ENCODE measurements around the gene GNGT2.

The GNGT2 gene

GRCh38 chr17:49210158-49211029, at the start of gene GNGT2, which contains the start of gene ABI3:
GNGT2 (minus strand) TSS chr17:49210574; CDS start chr17:49207422, 3,152 bp downstream.
ABI3 (plus strand) TSS chr17:49210707; CDS start chr17:49210725, 18 bp downstream.
- no peak for DNase-seq (ENCODE audit: low read depth, low spot score)

GRCh38 chr17:49259663-49260010, 49.3 kb upstream of the GNGT2 start:
- DNase-seq (ENCODE audit: low read depth, low spot score): no peak

GRCh38 chr17:49258394-49258793, 48.0 kb upstream of the GNGT2 start:
- no peak for DNase-seq (ENCODE audit: low read depth, low spot score)

- no peak for DNase-seq (ENCODE audit: low read depth, low spot score)
Observed at GRCh38 chr17:49255125-49255524, 44.8 kb upstream of the GNGT2 start.

- no peak for DNase-seq (ENCODE audit: low read depth, low spot score)
Observed at GRCh38 chr17:49254066-49254465, 43.7 kb upstream of the GNGT2 start.

- no peak for DNase-seq (ENCODE audit: low read depth, low spot score)
Observed at GRCh38 chr17:49252148-49252695, 41.8 kb upstream of the GNGT2 start.

DNA sequence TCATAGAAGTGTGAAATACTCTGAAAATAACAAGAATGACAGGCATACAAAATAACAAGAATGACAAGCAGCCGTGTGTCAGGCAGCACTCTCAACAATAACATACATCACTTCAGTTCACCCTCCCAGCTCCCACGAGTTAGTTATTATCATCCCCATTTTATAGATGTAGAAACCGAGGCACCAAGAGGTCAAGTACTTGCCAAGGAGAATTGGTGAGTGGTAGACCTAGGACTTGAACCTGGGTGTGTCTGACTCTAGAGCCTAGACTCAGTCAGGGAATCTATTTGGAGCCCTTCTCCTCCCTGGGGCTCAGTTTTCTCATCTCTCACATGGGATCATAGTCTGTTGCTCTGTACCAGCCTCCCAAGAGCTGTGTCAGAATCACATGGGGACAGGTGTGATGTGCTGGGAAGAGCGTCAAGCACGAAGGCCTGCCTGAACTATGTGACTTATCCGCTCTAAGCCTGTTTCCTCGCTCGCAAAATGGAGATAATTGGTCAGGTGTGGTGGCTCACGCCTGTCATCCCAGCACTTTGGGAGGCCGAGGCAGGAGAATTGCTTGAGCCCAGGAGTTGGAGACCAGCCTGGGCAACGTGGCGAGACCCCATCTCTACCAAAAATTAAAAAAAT, 39.6 kb upstream of the GNGT2 start:
- no peak for DNase-seq (ENCODE audit: low read depth, low spot score)

DNA sequence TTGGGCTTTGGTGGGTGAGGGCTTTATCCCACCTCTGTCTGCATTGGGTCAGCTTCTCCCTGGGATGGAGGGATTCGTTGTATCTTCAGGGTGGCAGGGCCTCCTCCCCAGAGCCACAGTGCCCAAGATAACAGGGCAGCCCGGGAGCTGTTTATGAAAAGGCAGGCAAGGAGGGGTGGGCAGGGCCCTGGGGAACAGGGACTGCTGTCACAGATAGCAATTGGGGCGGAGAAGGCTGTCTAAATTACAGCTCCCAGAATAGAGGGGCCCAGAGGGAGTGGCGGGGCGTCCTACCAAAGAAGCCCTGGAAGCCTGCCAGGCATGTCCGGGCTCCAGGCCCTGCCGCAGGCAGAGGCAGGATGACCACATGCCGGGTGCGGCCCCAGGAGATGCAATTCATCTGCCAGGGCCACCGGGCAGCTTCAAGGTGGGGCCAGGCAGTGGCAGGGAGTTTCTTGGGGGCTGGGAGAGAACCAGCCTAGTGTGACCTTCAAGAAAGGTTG, 39.0 kb upstream of the GNGT2 start:
- DNase-seq (ENCODE audit: low read depth, low spot score): no peak

GRCh38 chr17:49247944-49248343, 37.6 kb upstream of the GNGT2 start:
- no peak for DNase-seq (ENCODE audit: low read depth, low spot score)

- no peak for DNase-seq (ENCODE audit: low read depth, low spot score)
Observed at GRCh38 chr17:49244839-49245238, 34.5 kb upstream of the GNGT2 start.

GRCh38 chr17:49242813-49243212, 32.4 kb upstream of the GNGT2 start:
- no peak for DNase-seq (ENCODE audit: low read depth, low spot score)

- DNase-seq (ENCODE audit: low read depth, low spot score): no peak
Observed at GRCh38 chr17:49241692-49242397, 31.5 kb upstream of the GNGT2 start.

DNA sequence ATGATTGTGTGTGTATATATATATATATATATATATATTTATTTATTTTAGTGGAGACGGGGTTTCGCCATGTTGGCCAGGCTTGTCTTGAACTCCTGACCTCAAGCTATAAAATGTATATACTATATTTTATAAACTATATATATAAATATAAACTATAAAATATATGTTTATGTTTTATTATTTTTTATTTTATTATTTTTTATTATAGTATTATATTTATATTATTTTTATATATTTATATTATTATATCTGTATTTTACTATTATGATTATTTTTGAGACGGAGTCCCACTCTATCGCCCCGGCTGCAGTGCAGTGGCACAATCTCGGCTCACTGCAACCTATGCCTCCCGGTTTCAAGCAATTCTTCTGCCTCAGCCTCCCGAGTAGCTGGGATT, 30.7 kb upstream of the GNGT2 start:
- DNase-seq (ENCODE audit: low read depth, low spot score): no peak

- DNase-seq (ENCODE audit: low read depth, low spot score): no peak
Observed at GRCh38 chr17:49240619-49241018, 30.2 kb upstream of the GNGT2 start.

DNA sequence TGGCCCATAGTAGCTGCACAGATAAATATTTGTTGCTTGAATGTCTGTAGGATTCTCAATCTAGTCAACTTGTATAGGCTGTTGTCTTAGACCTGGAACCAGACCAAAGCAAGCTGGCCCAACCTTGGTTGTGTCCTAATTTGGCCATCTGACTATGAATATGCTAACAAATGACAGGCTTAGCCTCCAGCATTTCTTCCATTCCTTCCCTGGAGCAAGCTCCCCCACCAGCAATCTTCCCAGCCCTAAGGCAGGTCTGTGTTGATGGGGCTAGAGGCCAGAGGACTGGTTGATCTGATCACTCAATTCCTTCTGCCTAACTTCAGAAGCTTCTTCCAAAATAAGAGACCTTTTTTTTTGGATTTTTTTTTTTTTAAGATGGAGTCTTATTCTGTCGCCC, 29.6 kb upstream of the GNGT2 start:
- no peak for DNase-seq (ENCODE audit: low read depth, low spot score)

GRCh38 chr17:49235896-49236295, 25.5 kb upstream of the GNGT2 start:
- no peak for DNase-seq (ENCODE audit: low read depth, low spot score)

- no peak for DNase-seq (ENCODE audit: low read depth, low spot score)
Observed at GRCh38 chr17:49234509-49235080, 24.2 kb upstream of the GNGT2 start.

DNA sequence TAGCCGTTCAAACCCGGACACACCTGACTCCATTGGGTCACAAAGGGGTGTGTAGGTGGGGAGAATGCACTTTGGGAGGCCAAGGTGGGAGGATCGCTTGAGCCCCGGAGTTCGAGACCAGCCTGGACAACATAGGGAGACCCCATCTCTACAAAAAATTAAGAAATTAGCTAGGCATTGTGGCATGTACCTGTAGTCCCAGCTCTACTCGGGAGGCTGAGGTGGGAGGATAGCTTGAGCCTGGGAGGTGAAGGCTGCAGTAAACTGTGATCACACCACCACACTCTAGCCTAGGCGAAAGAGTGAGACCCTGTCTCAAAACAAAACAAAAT, 21.2 kb upstream of the GNGT2 start:
- DNase-seq (ENCODE audit: low read depth, low spot score): no peak

DNA sequence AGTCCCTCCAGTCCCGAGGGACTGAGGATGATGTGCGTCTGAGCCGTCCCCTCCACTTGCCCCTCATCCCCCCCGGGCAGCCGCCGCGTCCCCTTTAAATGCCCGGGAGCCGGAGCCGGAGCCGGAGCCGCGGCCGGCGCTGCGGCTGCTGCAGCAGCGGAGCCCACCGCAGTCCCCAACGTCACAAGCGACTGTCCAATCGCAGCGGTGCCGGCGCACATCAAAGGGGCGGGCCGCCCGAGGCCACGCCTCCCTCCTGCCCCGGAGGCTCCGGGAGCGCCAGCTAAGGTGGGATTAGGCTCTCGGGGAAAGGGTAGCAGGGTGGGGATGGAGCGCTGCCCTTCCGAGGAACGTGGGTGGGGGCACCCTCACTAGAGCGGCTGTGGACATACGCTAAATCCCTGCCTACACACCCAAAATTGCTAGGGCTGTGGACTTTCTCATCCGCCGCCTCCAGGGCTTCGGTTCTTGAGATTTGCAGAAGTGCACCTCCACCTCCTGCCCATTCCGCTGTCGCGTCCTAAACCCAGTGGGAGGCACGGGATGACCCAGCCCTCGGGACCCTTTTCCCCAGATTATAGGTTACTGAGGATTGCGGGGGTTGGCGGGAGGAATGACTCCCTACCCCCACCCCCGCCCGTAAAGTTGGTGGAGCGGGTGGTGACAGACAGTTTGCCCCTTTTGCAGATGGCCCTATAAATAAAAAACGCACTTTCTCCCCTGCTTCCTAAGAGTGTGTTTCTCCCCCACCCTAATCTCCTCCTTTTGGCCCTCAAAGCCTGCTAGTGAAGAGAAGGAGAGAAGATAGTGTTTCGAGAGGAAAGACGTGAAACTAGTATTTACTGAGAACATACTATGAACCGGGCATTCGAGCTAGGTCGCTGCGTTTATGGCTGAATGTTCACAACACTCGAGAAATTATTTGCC, 20.5 kb upstream of the GNGT2 start, which contains the start of gene PHOSPHO1:
PHOSPHO1 (minus strand) TSS at position 152 of the 927 bp plus-strand sequence. CDS start 4,096 bp downstream, outside the sequence.
- peak; percentile 26 for DNase-seq (ENCODE audit: low read depth, low spot score)

GRCh38 chr17:49229805-49230600, 19.6 kb upstream of the GNGT2 start:
- no peak for DNase-seq (ENCODE audit: low read depth, low spot score)
